MCF 10A (cell line): ENCODE data around the gene BABAM1. TPM values are rescaled to one million over a fixed set of nuclear protein-coding genes. Genes with fewer than 3 reads are reported as not detected.
A peak's percentile ranks its signal among the peaks of the same experiment; 100 is the strongest.

Experiments used
- BruUV-seq: library from RNA; stranded (reverse); fragments of 400-500 nt; replicated peaks from 2 replicates; lab custom pipeline; 2021; lab: Mats Ljungman, UMichigan
- CTCF ChIA-PET: fragments of 300-600 bp; sonication (Branson Sonifier 250); formaldehyde crosslinking; extraction: SDS; loops from one replicate; lab custom pipeline; 2021; ENCODE audit warnings: antibody characterized with exemption, inconsistent platforms; lab: Yijun Ruan, JAX
- POLR2A ChIA-PET: fragments of 300-600, 350-650 bp; sonication (Branson Sonifier 250); formaldehyde crosslinking; extraction: SDS; loops from one replicate; lab custom pipeline; 2020; ENCODE audit warnings: antibody characterized with exemption, inconsistent platforms; lab: Yijun Ruan, JAX
- DNase-seq: peaks from one replicate; pipeline ENCODE4 v3.0.0-alpha.2; 2018; ENCODE audit not compliant: unreplicated experiment
- H3K27ac Mint-ChIP-seq: one replicate; pipeline ENCODE4 v1.8.0; 2022; ENCODE audit warnings: mild to moderate bottlenecking, low read depth, mixed read lengths; ENCODE audit not compliant: unreplicated experiment
- H3K27me3 Mint-ChIP-seq: one replicate; pipeline ENCODE4 v1.8.0; 2022; ENCODE audit warnings: mixed read lengths; ENCODE audit not compliant: insufficient read depth, unreplicated experiment
- H3K36me3 Mint-ChIP-seq: one replicate; pipeline ENCODE4 v1.8.0; 2022; ENCODE audit warnings: mild to moderate bottlenecking, moderate library complexity, mixed read lengths; ENCODE audit not compliant: insufficient read depth, unreplicated experiment
- H3K4me1 Mint-ChIP-seq: one replicate; pipeline ENCODE4 v1.8.0; 2022; ENCODE audit warnings: mixed read lengths; ENCODE audit not compliant: insufficient read depth, unreplicated experiment
- H3K4me3 Mint-ChIP-seq: one replicate; pipeline ENCODE4 v1.8.0; 2022; ENCODE audit warnings: mild to moderate bottlenecking, moderate library complexity, mixed read lengths; ENCODE audit not compliant: unreplicated experiment
- H3K9me3 Mint-ChIP-seq: one replicate; pipeline ENCODE4 v1.8.0; 2022; ENCODE audit warnings: mixed read lengths; ENCODE audit not compliant: unreplicated experiment
- CTCF ChIP-seq: fragments of 200-600 bp; IDR thresholded peaks from one replicate; pipeline ENCODE4 v1.8.0; 2022; ENCODE audit warnings: antibody characterized with exemption, mild to moderate bottlenecking; ENCODE audit not compliant: unreplicated experiment
- intact Hi-C: fragments of 100-400 bp; cut with micrococcal nuclease; formaldehyde crosslinking; loops from 2 replicates; pipeline ENCODE4 v1.14.1; 2022
- total RNA-seq: library from RNA; stranded (reverse); gene quantifications from 2 replicates; pipeline ENCODE4 v1.2.3, GENCODE V29; 2022

The BABAM1 gene
- total RNA-seq, 1 experiment from 2014 or later, result 96.1 TPM

- intact Hi-C loops, result loop anchor here (1.0 kb wide), 1 partner anchor 9 kb away; the partner anchor contains the start of gene MRPL34
- Mint-ChIP-seq H3K4me1 (peaks cover 4% of the 10 kb centered on the region), H3K4me3 (peak overlapping the region; percentile 15), H3K27ac (no peak overlapping the region), H3K27me3 (no peaks in the 10 kb centered on the region), H3K36me3 (peaks cover 17% of the 10 kb centered on the region), H3K9me3 (no peaks in the 10 kb centered on the region)
- ChIA-PET CTCF (interaction anchor here (0.7 to 1.8 kb wide), 4 partner anchors 29 to 90 kb away, joined by 3 to 6 read pairs (median 5); partner anchors contain the start of gene ANO8), POLR2A (interaction anchor here (0.6 to 2.1 kb wide), 4 partner anchors 10 to 89 kb away, joined by 3 to 13 read pairs (median 8); partner anchors contain the start of genes ANO8, DDA1 and MRPL34)
- DNase-seq, result peak; percentile 81
- TF ChIP-seq CTCF, result peak; percentile 33
- BruUV-seq, result no TSS peak
Observed at GRCh38 chr19:17296273-17296672, 29.0 kb downstream of the BABAM1 start.

GRCh38 chr19:17296976-17297375 lies 29.7 kb downstream of the BABAM1 start:
- CTCF ChIA-PET, result interaction anchor here (0.6 to 1.8 kb wide), 11 partner anchors 8 to 637 kb away, joined by 3 to 6 read pairs (median 3); partner anchors contain the start of genes ANO8, DDA1 and SMIM7
- no peaks in the 10 kb centered on the region for H3K9me3 Mint-ChIP-seq
- peak; percentile 80 for DNase-seq
- H3K27ac Mint-ChIP-seq, result peak overlapping the region; percentile 16
- no peak for TF ChIP-seq CTCF
- peaks cover 4% of the 10 kb centered on the region for H3K4me1 Mint-ChIP-seq
- no TSS peak for BruUV-seq
- no peaks in the 10 kb centered on the region for H3K27me3 Mint-ChIP-seq
- intact Hi-C loops, result loop anchor here (1.0 kb wide), 1 partner anchor 8 kb away; the partner anchor contains the start of gene MRPL34
- peaks cover 17% of the 10 kb centered on the region for H3K36me3 Mint-ChIP-seq
- POLR2A ChIA-PET, result interaction anchor here (1.4 to 2.1 kb wide), 3 partner anchors 9 to 40 kb away, joined by 4 to 13 read pairs (median 12); partner anchors contain the start of genes DDA1 and MRPL34
- H3K4me3 Mint-ChIP-seq, result no peak overlapping the region

GRCh38 chr19:17300992-17301619 lies 33.9 kb downstream of the BABAM1 start:
- H3K4me3 Mint-ChIP-seq, result no peak overlapping the region
- no peaks in the 10 kb centered on the region for H3K9me3 Mint-ChIP-seq
- POLR2A ChIA-PET, result no interaction called here
- H3K27ac Mint-ChIP-seq, result no peak overlapping the region
- TF ChIP-seq CTCF, result no peak
- no TSS peak for BruUV-seq
- DNase-seq, result no peak
- H3K27me3 Mint-ChIP-seq, result no peaks in the 10 kb centered on the region
- peaks cover 20% of the 10 kb centered on the region for H3K4me1 Mint-ChIP-seq
- H3K36me3 Mint-ChIP-seq, result peaks cover 15% of the 10 kb centered on the region
- intact Hi-C loops, result no loop called here
- CTCF ChIA-PET, result no interaction called here

GRCh38 chr19:17302391-17303166 lies 35.3 kb downstream of the BABAM1 start:
- Mint-ChIP-seq H3K4me3 (peak overlapping the region; percentile 65), H3K36me3 (peaks cover 14% of the 10 kb centered on the region), H3K9me3 (no peaks in the 10 kb centered on the region), H3K4me1 (peaks cover 17% of the 10 kb centered on the region), H3K27me3 (no peaks in the 10 kb centered on the region), H3K27ac (no peak overlapping the region)
- CTCF ChIA-PET, result interaction anchor here (1.0 to 1.1 kb wide), 2 partner anchors 10 to 45 kb away, joined by 3 to 6 read pairs; no protein-coding TSS in a partner anchor
- POLR2A ChIA-PET, result interaction anchor here (0.7 to 10.5 kb wide), 3 partner anchors 32 to 42 kb away, joined by 4 to 152 read pairs (median 4); partner anchors contain the start of genes ANO8 and GTPBP3
- TF ChIP-seq CTCF, result no peak
- DNase-seq, result no peak
- BruUV-seq, result no TSS peak
- intact Hi-C loops, result no loop called here
